GM23338 (cell line): ENCODE data around the gene TDG. TPM values are rescaled to one million over a fixed set of nuclear protein-coding genes. Genes with fewer than 3 reads are reported as not detected.

Experiments used
- ATAC-seq: fragments of 200-7000 bp; cut with Tn5 transposase; 3 replicates; pipeline ENCODE4 v1.9.1; 2020
- DNase-seq: peaks from one replicate; pipeline ENCODE4 v3.0.0-alpha.2; 2015; ENCODE audit warnings: low spot score
- H2AFZ ChIP-seq: fragments of 200-600 bp; sonication (generic); 2 replicates; pipeline ENCODE4 v1.8.0; 2016; ENCODE audit warnings: antibody characterized with exemption, mild to moderate bottlenecking, moderate library complexity
- H3F3A ChIP-seq: fragments of 200-600 bp; sonication (generic); replicated peaks from 2 replicates; pipeline ENCODE4 v1.8.0; 2017; ENCODE audit warnings: antibody characterized with exemption, mixed run types, low read depth
- H3K27ac ChIP-seq: fragments of 200-600 bp; sonication (generic); 2 replicates; pipeline ENCODE4 v1.6.1; 2016; ENCODE audit warnings: low read depth
- H3K27me3 ChIP-seq: fragments of 200-600 bp; sonication (generic); 2 replicates; pipeline ENCODE4 v1.8.0; 2016; ENCODE audit warnings: mild to moderate bottlenecking, mixed run types, moderate library complexity; ENCODE audit not compliant: insufficient read depth
- H3K36me3 ChIP-seq: fragments of 200-600 bp; sonication (generic); 2 replicates; pipeline ENCODE4 v1.8.0; 2016; ENCODE audit warnings: mild to moderate bottlenecking; ENCODE audit not compliant: insufficient read depth
- H3K4me1 ChIP-seq: fragments of 200-600 bp; sonication (generic); 2 replicates; pipeline ENCODE4 v1.8.0; 2016; ENCODE audit warnings: mild to moderate bottlenecking, moderate library complexity; ENCODE audit not compliant: insufficient read depth
- H3K4me2 ChIP-seq: fragments of 200-600 bp; sonication (generic); 2 replicates; pipeline ENCODE4 v1.7.1; 2017; ENCODE audit warnings: mixed run types
- H3K4me3 ChIP-seq: fragments of 200-600 bp; sonication (generic); 2 replicates; pipeline ENCODE4 v1.6.1; 2016; ENCODE audit warnings: mixed run types
- H3K79me2 ChIP-seq: fragments of 200-600 bp; sonication (generic); replicated peaks from 2 replicates; pipeline ENCODE4 v1.8.0; 2017; ENCODE audit warnings: mild to moderate bottlenecking; ENCODE audit not compliant: insufficient read depth
- H3K9me2 ChIP-seq: fragments of 200-600 bp; sonication (generic); 2 replicates; pipeline ENCODE4 v1.8.0; 2017; ENCODE audit not compliant: insufficient read depth
- H4K20me1 ChIP-seq: fragments of 200-600 bp; sonication (generic); replicated peaks from 2 replicates; pipeline ENCODE4 v1.8.0; 2017; ENCODE audit warnings: mild to moderate bottlenecking; ENCODE audit not compliant: insufficient read depth
- H3K27ac Mint-ChIP-seq: 2 replicates; pipeline ENCODE4 v1.8.0; 2020; ENCODE audit warnings: inconsistent platforms, mild to moderate bottlenecking, moderate library complexity, mixed read lengths
- H3K27me3 Mint-ChIP-seq: 3 replicates; pipeline ENCODE4 v1.8.0; 2022; ENCODE audit warnings: low read depth, mild to moderate bottlenecking, moderate library complexity, mixed read lengths, inconsistent platforms; ENCODE audit not compliant: insufficient read depth, poor library complexity
- H3K36me3 Mint-ChIP-seq: 3 replicates; pipeline ENCODE4 v1.8.0; 2021; ENCODE audit warnings: low read depth, mild to moderate bottlenecking, inconsistent platforms, moderate library complexity, mixed read lengths
- H3K4me1 Mint-ChIP-seq: 3 replicates; pipeline ENCODE4 v1.8.0; 2020; ENCODE audit warnings: mild to moderate bottlenecking, inconsistent platforms, mixed read lengths
- H3K4me3 Mint-ChIP-seq: 3 replicates; pipeline ENCODE4 v1.8.0; 2021; ENCODE audit warnings: moderate library complexity, mild to moderate bottlenecking, inconsistent platforms, mixed read lengths
- H3K9me3 Mint-ChIP-seq: 3 replicates; pipeline ENCODE4 v1.8.0; 2020; ENCODE audit warnings: moderate library complexity, mild to moderate bottlenecking, inconsistent platforms, mixed read lengths
- CREB1 ChIP-seq: fragments of 250-450 bp; sonication (Bioruptor Pico); IDR thresholded peaks from 2 replicates; pipeline ENCODE4 v1.5.0; 2020; ENCODE audit warnings: low read depth, mild to moderate bottlenecking, moderate library complexity
- EZH2 ChIP-seq: fragments of 200-600 bp; sonication (generic); IDR thresholded peaks from one replicate; pipeline ENCODE4 v1.8.0; 2017; ENCODE audit warnings: antibody characterized with exemption, mild to moderate bottlenecking, low read depth; ENCODE audit not compliant: unreplicated experiment
- EZH2phosphoT487 ChIP-seq: fragments of 200-600 bp; sonication (generic); IDR thresholded peaks from one replicate; pipeline ENCODE4 v1.8.1; 2018; ENCODE audit warnings: antibody characterized with exemption; ENCODE audit not compliant: unreplicated experiment
- JUNB ChIP-seq: IDR thresholded peaks from one replicate; pipeline ENCODE4 v1.6.1; 2016; ENCODE audit warnings: antibody characterized with exemption; ENCODE audit not compliant: unreplicated experiment
- NANOG ChIP-seq: IDR thresholded peaks from 2 replicates; pipeline ENCODE4 v1.6.1; 2016; ENCODE audit warnings: antibody characterized with exemption, borderline replicate concordance
- POLR2AphosphoS5 ChIP-seq: IDR thresholded peaks from 2 replicates; pipeline ENCODE4 v1.6.1; 2016; ENCODE audit warnings: antibody characterized with exemption, low read depth
- STAT1 ChIP-seq: IDR thresholded peaks from one replicate; pipeline ENCODE4 v1.6.1; 2016; ENCODE audit warnings: antibody characterized with exemption; ENCODE audit not compliant: unreplicated experiment
- ZNF114 ChIP-seq: fragments of 250-450 bp; sonication (Bioruptor Pico); IDR thresholded peaks from 2 replicates; pipeline ENCODE4 v1.5.0; 2020; ENCODE audit warnings: mild to moderate bottlenecking, moderate library complexity
- ZNF331 ChIP-seq: fragments of 250-450 bp; sonication (Bioruptor Pico); IDR thresholded peaks from 2 replicates; pipeline ENCODE4 v1.5.0; 2020; ENCODE audit warnings: low read depth, mild to moderate bottlenecking, moderate library complexity
- polyA plus RNA-seq: library from polyadenylated mRNA; unstranded; fragments of >200 nt; fragmentation: Nextera tagmentation; extraction: Ambion mirVana; gene quantifications from 2 replicates; pipeline ENCODE4 v1.2.1, GENCODE V29; 2016
- total RNA-seq: library from RNA; depleted of rRNA; stranded (reverse); fragments of >200 nt; shearing (Covaris generic); gene quantifications from 2 replicates; pipeline ENCODE4 v1.2.3, GENCODE V29; 2014
- TF ChIP-seq, protein P1 (sequence below): fragments of 250-450 bp; sonication (Bioruptor Pico); IDR thresholded peaks from 2 replicates; pipeline ENCODE4 v1.5.0; 2020; ENCODE audit warnings: mild to moderate bottlenecking, moderate library complexity
- TF ChIP-seq, protein P2 (sequence below), 2 experiments: fragments of 200-600 bp in 1 of 2; sonication (generic) in 1 of 2; conservative IDR thresholded peaks; 2 replicates each; pipeline versions ENCODE4 v1.5.1 to v1.6.1; 2016 to 2017; ENCODE audit warnings: antibody characterized with exemption in 2 of 2, low read depth in 2 of 2, mild to moderate bottlenecking in 2 of 2, moderate library complexity in 1 of 2
- TF ChIP-seq, protein P3 (sequence below): IDR thresholded peaks from one replicate; pipeline ENCODE4 v1.6.1; 2018; ENCODE audit warnings: antibody characterized with exemption; ENCODE audit not compliant: unreplicated experiment
- TF ChIP-seq, protein P4 (sequence below): IDR thresholded peaks from 2 replicates; pipeline ENCODE4 v1.6.1; 2016; ENCODE audit warnings: antibody characterized with exemption

The TDG gene
- total and polyA plus RNA-seq, 2 experiments from 2014 or later = 57.0 to 66.2 TPM

DNA sequence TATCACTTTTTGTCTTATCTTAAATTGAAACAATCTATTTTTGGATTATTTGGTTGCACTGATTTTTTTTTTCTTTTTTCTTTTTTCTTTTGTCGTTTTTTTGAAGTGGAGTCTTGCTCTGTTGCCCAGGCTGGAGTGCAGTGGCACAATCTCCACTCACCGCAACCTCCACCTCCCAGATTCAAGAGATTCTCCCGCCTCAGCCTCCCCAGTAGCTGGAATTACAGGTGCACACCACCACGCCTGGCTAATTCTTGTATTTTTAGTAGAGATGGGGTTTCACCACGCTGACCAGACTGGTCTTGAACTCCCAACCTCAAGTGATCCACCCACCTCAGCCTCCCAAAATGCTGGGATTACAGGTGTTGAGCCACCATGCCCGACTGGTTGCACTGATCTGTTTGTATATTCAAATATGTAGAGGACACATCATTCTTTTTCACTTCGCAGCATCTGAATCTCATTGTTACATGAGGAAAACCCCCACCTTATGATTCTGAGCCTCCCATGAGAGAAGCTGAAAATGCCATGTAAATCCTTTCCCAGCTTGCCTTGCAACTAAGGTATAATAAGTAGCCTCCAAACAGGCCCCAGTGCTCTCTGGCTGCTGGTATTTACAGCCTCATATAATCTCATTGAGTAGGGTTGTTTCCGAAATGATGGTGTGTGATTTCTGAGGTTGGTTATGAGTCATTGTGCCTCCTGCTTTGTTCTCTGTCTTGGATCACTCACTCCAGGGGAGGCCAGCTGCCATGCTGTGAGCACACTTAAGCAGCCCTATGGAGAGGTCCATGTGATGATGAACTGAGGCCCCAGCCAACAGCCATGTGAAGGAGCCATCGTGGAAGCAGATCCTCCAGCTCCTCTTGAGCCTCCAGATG, 40.7 kb upstream of the TDG start:
- H3K9me3 Mint-ChIP-seq = no peaks in the 10 kb centered on the region
- no peak overlapping the region for H3K4me2 ChIP-seq
- no peaks in the 10 kb centered on the region for H3F3A ChIP-seq
- H3K27ac Mint-ChIP-seq = no peak overlapping the region
- no peaks in the 10 kb centered on the region; the same call in 2 of the 3 replicates for H3K36me3 Mint-ChIP-seq
- H3K4me1 ChIP-seq = no peaks in the 10 kb centered on the region; the same call in 1 of the 2 replicates
- H3K4me3 ChIP-seq = no peak overlapping the region
- H3K27ac ChIP-seq = no peak overlapping the region
- H2AFZ ChIP-seq = no peak overlapping the region; the same call in 1 of the 2 replicates
- no peaks in the 10 kb centered on the region for H4K20me1 ChIP-seq
- H3K36me3 ChIP-seq = no peaks in the 10 kb centered on the region
- no peaks in the 10 kb centered on the region for H3K79me2 ChIP-seq
- no peaks in the 10 kb centered on the region for H3K27me3 ChIP-seq
- TF ChIP-seq EZH2phosphoT487 = no peak
- TF ChIP-seq EZH2 = no peak
- TF ChIP-seq, protein P1, sequence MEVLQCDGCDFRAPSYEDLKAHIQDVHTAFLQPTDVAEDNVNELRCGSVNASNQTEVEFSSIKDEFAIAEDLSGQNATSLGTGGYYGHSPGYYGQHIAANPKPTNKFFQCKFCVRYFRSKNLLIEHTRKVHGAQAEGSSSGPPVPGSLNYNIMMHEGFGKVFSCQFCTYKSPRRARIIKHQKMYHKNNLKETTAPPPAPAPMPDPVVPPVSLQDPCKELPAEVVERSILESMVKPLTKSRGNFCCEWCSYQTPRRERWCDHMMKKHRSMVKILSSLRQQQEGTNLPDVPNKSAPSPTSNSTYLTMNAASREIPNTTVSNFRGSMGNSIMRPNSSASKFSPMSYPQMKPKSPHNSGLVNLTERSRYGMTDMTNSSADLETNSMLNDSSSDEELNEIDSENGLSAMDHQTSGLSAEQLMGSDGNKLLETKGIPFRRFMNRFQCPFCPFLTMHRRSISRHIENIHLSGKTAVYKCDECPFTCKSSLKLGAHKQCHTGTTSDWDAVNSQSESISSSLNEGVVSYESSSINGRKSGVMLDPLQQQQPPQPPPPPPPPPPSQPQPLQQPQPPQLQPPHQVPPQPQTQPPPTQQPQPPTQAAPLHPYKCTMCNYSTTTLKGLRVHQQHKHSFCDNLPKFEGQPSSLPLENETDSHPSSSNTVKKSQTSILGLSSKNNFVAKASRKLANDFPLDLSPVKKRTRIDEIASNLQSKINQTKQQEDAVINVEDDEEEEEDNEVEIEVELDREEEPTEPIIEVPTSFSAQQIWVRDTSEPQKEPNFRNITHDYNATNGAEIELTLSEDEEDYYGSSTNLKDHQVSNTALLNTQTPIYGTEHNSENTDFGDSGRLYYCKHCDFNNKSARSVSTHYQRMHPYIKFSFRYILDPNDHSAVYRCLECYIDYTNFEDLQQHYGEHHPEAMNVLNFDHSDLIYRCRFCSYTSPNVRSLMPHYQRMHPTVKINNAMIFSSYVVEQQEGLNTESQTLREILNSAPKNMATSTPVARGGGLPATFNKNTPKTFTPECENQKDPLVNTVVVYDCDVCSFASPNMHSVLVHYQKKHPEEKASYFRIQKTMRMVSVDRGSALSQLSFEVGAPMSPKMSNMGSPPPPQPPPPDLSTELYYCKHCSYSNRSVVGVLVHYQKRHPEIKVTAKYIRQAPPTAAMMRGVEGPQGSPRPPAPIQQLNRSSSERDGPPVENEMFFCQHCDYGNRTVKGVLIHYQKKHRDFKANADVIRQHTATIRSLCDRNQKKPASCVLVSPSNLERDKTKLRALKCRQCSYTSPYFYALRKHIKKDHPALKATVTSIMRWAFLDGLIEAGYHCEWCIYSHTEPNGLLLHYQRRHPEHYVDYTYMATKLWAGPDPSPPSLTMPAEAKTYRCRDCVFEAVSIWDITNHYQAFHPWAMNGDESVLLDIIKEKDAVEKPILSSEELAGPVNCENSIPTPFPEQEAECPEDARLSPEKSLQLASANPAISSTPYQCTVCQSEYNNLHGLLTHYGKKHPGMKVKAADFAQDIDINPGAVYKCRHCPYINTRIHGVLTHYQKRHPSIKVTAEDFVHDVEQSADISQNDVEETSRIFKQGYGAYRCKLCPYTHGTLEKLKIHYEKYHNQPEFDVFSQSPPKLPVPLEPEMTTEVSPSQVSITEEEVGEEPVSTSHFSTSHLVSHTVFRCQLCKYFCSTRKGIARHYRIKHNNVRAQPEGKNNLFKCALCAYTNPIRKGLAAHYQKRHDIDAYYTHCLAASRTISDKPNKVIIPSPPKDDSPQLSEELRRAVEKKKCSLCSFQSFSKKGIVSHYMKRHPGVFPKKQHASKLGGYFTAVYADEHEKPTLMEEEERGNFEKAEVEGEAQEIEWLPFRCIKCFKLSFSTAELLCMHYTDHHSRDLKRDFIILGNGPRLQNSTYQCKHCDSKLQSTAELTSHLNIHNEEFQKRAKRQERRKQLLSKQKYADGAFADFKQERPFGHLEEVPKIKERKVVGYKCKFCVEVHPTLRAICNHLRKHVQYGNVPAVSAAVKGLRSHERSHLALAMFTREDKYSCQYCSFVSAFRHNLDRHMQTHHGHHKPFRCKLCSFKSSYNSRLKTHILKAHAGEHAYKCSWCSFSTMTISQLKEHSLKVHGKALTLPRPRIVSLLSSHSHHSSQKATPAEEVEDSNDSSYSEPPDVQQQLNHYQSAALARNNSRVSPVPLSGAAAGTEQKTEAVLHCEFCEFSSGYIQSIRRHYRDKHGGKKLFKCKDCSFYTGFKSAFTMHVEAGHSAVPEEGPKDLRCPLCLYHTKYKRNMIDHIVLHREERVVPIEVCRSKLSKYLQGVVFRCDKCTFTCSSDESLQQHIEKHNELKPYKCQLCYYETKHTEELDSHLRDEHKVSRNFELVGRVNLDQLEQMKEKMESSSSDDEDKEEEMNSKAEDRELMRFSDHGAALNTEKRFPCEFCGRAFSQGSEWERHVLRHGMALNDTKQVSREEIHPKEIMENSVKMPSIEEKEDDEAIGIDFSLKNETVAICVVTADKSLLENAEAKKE (CRISPR knock-in tag) = no peak
- no peak for TF ChIP-seq STAT1
- TF ChIP-seq ZNF331 = no peak
- no peak for TF ChIP-seq CREB1 (CRISPR knock-in tag)
- no peak for TF ChIP-seq NANOG
- TF ChIP-seq, protein P2, sequence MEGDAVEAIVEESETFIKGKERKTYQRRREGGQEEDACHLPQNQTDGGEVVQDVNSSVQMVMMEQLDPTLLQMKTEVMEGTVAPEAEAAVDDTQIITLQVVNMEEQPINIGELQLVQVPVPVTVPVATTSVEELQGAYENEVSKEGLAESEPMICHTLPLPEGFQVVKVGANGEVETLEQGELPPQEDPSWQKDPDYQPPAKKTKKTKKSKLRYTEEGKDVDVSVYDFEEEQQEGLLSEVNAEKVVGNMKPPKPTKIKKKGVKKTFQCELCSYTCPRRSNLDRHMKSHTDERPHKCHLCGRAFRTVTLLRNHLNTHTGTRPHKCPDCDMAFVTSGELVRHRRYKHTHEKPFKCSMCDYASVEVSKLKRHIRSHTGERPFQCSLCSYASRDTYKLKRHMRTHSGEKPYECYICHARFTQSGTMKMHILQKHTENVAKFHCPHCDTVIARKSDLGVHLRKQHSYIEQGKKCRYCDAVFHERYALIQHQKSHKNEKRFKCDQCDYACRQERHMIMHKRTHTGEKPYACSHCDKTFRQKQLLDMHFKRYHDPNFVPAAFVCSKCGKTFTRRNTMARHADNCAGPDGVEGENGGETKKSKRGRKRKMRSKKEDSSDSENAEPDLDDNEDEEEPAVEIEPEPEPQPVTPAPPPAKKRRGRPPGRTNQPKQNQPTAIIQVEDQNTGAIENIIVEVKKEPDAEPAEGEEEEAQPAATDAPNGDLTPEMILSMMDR (conservative IDR thresholded peaks at IDR 0.05; ENCODE audit: low read depth in 2 of 2) = no peak
- TF ChIP-seq JUNB = no peak
- TF ChIP-seq, protein P3, sequence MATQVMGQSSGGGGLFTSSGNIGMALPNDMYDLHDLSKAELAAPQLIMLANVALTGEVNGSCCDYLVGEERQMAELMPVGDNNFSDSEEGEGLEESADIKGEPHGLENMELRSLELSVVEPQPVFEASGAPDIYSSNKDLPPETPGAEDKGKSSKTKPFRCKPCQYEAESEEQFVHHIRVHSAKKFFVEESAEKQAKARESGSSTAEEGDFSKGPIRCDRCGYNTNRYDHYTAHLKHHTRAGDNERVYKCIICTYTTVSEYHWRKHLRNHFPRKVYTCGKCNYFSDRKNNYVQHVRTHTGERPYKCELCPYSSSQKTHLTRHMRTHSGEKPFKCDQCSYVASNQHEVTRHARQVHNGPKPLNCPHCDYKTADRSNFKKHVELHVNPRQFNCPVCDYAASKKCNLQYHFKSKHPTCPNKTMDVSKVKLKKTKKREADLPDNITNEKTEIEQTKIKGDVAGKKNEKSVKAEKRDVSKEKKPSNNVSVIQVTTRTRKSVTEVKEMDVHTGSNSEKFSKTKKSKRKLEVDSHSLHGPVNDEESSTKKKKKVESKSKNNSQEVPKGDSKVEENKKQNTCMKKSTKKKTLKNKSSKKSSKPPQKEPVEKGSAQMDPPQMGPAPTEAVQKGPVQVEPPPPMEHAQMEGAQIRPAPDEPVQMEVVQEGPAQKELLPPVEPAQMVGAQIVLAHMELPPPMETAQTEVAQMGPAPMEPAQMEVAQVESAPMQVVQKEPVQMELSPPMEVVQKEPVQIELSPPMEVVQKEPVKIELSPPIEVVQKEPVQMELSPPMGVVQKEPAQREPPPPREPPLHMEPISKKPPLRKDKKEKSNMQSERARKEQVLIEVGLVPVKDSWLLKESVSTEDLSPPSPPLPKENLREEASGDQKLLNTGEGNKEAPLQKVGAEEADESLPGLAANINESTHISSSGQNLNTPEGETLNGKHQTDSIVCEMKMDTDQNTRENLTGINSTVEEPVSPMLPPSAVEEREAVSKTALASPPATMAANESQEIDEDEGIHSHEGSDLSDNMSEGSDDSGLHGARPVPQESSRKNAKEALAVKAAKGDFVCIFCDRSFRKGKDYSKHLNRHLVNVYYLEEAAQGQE = no peak
- TF ChIP-seq, protein P4, sequence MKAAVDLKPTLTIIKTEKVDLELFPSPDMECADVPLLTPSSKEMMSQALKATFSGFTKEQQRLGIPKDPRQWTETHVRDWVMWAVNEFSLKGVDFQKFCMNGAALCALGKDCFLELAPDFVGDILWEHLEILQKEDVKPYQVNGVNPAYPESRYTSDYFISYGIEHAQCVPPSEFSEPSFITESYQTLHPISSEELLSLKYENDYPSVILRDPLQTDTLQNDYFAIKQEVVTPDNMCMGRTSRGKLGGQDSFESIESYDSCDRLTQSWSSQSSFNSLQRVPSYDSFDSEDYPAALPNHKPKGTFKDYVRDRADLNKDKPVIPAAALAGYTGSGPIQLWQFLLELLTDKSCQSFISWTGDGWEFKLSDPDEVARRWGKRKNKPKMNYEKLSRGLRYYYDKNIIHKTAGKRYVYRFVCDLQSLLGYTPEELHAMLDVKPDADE = no peak
- no peak for TF ChIP-seq ZNF114 (CRISPR knock-in tag)
- no peak for TF ChIP-seq POLR2AphosphoS5
- H3K4me3 Mint-ChIP-seq = no peak overlapping the region
- DNase-seq (no peak), ATAC-seq (no peak)
- H3K9me2 ChIP-seq = no peaks in the 10 kb centered on the region
- peaks cover 2% of the 10 kb centered on the region for H3K27me3 Mint-ChIP-seq
- H3K4me1 Mint-ChIP-seq = peaks cover 8% of the 10 kb centered on the region
